ENCODE data around the gene JCHAIN. TPM values are rescaled to one million over a fixed set of nuclear protein-coding genes. Genes with fewer than 3 reads are reported as not detected.

Gene JCHAIN
- polyA plus RNA-seq, 1 donor = 1.5 TPM

DNA sequence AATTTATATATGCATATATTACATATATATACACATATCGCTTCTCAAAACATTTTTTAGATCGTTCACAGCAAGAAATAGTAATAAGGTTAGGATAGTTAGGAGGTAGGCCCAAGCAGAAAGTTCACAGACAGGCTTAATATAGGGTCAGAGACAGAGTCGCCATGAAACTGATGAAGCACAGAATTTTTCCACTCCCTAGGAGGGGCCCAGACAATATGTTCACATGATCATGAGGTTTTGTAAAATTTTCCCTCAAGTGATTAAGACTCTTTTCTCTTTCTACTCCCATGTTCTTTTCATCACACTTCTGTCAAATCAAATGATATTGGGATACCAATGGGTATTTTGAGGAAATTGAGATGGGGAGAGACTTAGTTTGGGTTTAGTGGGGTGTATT is 43.0 kb downstream of the JCHAIN start:
- Histone ChIP-seq H3K36me3 (ENCODE audit: control insufficient read depth, insufficient read depth, low read length) (no peaks in the 10 kb centered on the region), H3K4me1 (ENCODE audit: control insufficient read depth, insufficient read depth, low read length) (no peaks in the 10 kb centered on the region), H3K27ac (ENCODE audit: low read length) (no peak overlapping the region), H3K27me3 (ENCODE audit: control insufficient read depth, insufficient read depth, low read length) (no peaks in the 10 kb centered on the region), H3K4me3 (ENCODE audit: low read length) (no peak overlapping the region), H3K9me3 (ENCODE audit: control insufficient read depth, low read depth, low read length) (no peaks in the 10 kb centered on the region)
- no peak for DNase-seq
- WGBS (ENCODE audit: insufficient coverage, low lambda C conversion rate) = 90% methylated on average over 2 of the region's 3 CpGs

DNA sequence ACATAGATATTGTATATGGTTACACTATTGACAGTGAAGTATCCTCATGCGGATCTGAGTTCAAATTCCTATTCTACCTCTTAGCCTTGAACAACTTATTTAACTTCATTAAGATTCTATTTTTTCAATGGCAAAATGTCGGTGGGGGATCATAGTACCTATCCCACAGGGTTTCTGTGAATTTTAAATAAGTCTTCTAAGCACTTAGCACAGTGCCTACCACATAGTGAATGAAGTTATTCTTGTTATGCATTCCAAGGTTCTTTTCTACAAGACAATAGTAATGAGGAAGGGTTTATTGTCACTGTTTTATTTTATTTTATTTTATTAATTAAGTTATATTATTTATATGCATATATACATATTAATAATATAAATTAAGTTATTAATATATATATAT is 46.5 kb downstream of the JCHAIN start:
- DNase-seq = no peak
- no peaks in the 10 kb centered on the region for H3K4me1 ChIP-seq (ENCODE audit: control insufficient read depth, insufficient read depth, low read length)
- no CpG with 5 or more reads among the region's 2 CpGs for WGBS (ENCODE audit: insufficient coverage, low lambda C conversion rate)
- H3K4me3 ChIP-seq (ENCODE audit: low read length) = no peak overlapping the region
- H3K9me3 ChIP-seq (ENCODE audit: control insufficient read depth, low read depth, low read length) = no peaks in the 10 kb centered on the region
- no peaks in the 10 kb centered on the region for H3K27me3 ChIP-seq (ENCODE audit: control insufficient read depth, insufficient read depth, low read length)
- H3K36me3 ChIP-seq (ENCODE audit: control insufficient read depth, insufficient read depth, low read length) = no peaks in the 10 kb centered on the region
- no peak overlapping the region for H3K27ac ChIP-seq (ENCODE audit: low read length)

DNA sequence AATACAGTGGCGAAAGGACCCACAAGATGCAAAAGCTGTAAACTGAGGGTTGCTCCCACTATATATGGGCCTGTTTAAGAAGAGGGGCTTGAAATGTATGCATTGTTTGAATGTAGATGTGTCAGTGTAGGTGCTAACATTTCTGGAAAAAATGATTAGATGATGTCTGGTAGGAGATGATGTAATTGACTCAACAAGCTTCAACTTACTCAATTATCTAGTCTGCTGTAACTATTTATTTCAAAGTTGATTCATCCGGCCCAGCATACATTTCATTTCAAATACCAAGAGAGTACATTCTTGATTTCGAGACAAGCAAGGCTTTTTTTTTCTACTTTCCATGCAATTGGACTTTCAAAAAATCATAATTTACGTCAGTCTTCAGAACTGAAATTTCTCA is 47.0 kb downstream of the JCHAIN start:
- Histone ChIP-seq H3K4me3 (ENCODE audit: low read length) (no peak overlapping the region), H3K36me3 (ENCODE audit: control insufficient read depth, insufficient read depth, low read length) (no peaks in the 10 kb centered on the region), H3K27ac (ENCODE audit: low read length) (no peak overlapping the region), H3K4me1 (ENCODE audit: control insufficient read depth, insufficient read depth, low read length) (peaks cover 2% of the 10 kb centered on the region), H3K27me3 (ENCODE audit: control insufficient read depth, insufficient read depth, low read length) (no peaks in the 10 kb centered on the region), H3K9me3 (ENCODE audit: control insufficient read depth, low read depth, low read length) (no peaks in the 10 kb centered on the region)
- WGBS (ENCODE audit: insufficient coverage, low lambda C conversion rate) = 100% methylated on average over 2 of the region's 4 CpGs
- no peak for DNase-seq

DNA sequence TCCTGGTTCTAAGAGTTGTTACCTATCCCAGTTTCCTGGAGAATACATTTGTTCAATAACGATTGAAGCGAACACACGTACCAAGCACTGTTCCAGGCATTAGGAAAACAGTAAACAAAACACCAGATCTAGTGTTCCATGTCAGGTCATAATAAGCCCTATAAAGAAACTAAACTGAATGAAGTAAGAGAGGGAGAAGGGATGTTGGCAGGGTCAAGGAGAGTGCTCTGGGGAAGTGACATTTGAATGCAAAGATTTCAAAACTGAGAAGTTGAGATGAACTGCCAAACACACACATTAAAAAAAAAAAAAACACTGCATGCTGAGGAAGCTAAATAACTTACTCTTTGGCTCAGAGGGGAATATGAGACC is 52.1 kb downstream of the JCHAIN start:
- Histone ChIP-seq H3K4me1 (ENCODE audit: control insufficient read depth, insufficient read depth, low read length) (peaks cover 14% of the 10 kb centered on the region), H3K36me3 (ENCODE audit: control insufficient read depth, insufficient read depth, low read length) (no peaks in the 10 kb centered on the region), H3K27me3 (ENCODE audit: control insufficient read depth, insufficient read depth, low read length) (no peaks in the 10 kb centered on the region), H3K4me3 (ENCODE audit: low read length) (no peak overlapping the region), H3K27ac (ENCODE audit: low read length) (peak overlapping the region; percentile 64), H3K9me3 (ENCODE audit: control insufficient read depth, low read depth, low read length) (no peaks in the 10 kb centered on the region)
- DNase-seq = no peak
- 83% methylated on average over 3 of the region's 3 CpGs for WGBS (ENCODE audit: insufficient coverage, low lambda C conversion rate)

DNA sequence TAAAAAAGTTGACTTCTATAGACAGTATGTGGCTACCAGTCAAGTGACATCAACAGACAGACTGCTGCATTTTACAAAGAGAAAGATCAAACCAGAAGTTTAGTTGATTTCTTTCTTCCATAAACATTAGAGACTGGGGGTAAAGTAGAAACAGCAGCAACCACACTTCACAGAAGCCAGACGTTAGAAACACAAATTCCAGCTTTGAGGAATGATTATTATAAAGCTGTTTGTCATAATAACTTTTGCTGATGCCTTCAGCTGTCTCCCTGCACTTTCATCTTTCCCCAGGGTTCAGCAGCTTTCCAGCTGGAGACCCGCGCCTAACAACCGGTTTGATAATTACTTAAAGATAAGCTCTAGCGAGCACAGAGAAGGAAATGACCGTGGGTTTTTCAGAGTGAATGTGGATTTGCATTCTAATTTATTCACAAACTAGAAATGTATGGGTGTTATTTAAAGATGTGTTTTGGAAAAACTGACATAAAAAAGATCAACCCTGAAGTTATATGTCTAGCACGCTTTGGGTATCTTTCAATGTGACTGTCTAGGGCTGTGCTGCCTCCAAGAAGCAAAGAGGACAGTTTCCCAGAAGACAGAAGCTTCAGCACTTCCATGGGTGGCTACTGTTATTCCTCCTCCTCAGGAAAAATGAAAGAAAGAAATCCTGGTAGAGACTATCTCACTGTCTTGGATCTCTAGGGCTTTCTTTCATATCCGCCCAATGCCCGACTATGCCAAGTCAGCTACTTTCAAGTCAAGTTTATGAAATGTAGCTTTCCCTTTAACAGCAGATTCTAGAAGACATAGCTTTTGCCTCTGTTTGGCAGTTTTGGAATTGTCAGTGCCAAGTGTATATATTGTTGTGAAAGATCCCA is 52.8 kb downstream of the JCHAIN start:
- H3K27me3 ChIP-seq (ENCODE audit: control insufficient read depth, insufficient read depth, low read length) = no peaks in the 10 kb centered on the region
- H3K9me3 ChIP-seq (ENCODE audit: control insufficient read depth, low read depth, low read length) = no peaks in the 10 kb centered on the region
- H3K36me3 ChIP-seq (ENCODE audit: control insufficient read depth, insufficient read depth, low read length) = no peaks in the 10 kb centered on the region
- H3K4me3 ChIP-seq (ENCODE audit: low read length) = no peak overlapping the region
- peaks cover 14% of the 10 kb centered on the region for H3K4me1 ChIP-seq (ENCODE audit: control insufficient read depth, insufficient read depth, low read length)
- 0% methylated on average over 1 of the region's 9 CpGs for WGBS (ENCODE audit: insufficient coverage, low lambda C conversion rate)
- peak overlapping the region; percentile 64 for H3K27ac ChIP-seq (ENCODE audit: low read length)
- peak; percentile 15 to 64 for DNase-seq

DNA sequence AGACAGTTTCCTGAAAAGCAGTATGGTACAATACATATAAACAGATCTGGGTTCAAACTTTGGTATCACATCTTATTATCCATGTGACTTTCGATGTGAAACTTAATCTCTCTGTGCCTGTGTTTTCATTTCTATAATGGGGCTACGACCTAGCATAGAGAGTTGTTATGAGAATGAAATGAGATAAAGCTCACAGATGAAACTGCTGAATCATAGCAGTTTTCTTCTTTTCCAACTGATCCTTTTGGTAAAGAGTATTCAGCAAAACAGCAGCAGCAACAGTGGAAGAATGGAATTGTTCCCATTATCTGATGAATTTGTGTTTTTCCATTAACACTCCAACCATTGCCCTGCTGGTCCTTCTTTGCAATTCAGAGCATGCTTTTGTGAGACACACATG is 58.0 kb downstream of the JCHAIN start:
- Histone ChIP-seq H3K4me3 (ENCODE audit: low read length) (no peak overlapping the region), H3K4me1 (ENCODE audit: control insufficient read depth, insufficient read depth, low read length) (peaks cover 5% of the 10 kb centered on the region), H3K36me3 (ENCODE audit: control insufficient read depth, insufficient read depth, low read length) (no peaks in the 10 kb centered on the region), H3K27me3 (ENCODE audit: control insufficient read depth, insufficient read depth, low read length) (no peaks in the 10 kb centered on the region), H3K27ac (ENCODE audit: low read length) (no peak overlapping the region), H3K9me3 (ENCODE audit: control insufficient read depth, low read depth, low read length) (no peaks in the 10 kb centered on the region)
- DNase-seq = no peak
- WGBS (ENCODE audit: insufficient coverage, low lambda C conversion rate) = no CpG with 5 or more reads among the region's 2 CpGs

DNA sequence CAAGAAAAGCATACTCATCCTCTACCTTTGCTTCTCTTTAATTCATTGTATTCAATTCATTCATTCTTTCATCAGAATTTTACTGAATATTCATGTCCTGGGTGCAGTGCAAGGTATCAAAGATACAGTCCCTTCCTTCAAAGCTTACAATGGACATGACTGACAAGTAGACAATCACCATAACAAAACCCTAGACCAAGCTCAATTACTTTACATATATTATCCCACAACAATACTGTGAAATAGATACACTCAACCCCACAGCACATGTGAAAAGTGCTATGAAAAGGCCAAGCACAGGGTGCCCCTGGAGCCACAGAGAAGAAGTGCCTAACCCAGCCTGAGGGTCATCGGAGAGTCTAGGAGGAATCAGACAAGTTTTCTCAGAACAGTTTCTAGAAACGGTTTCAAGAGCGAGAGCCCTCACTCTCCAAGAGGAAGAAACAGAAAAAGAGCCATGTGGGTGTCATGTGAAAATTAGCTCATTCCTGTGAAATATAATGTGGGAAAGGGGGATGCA is 58.9 kb downstream of the JCHAIN start:
- H3K36me3 ChIP-seq (ENCODE audit: control insufficient read depth, insufficient read depth, low read length) = no peaks in the 10 kb centered on the region
- no peaks in the 10 kb centered on the region for H3K27me3 ChIP-seq (ENCODE audit: control insufficient read depth, insufficient read depth, low read length)
- no peak overlapping the region for H3K4me3 ChIP-seq (ENCODE audit: low read length)
- no peak for DNase-seq
- no peaks in the 10 kb centered on the region for H3K4me1 ChIP-seq (ENCODE audit: control insufficient read depth, insufficient read depth, low read length)
- H3K9me3 ChIP-seq (ENCODE audit: control insufficient read depth, low read depth, low read length) = no peaks in the 10 kb centered on the region
- H3K27ac ChIP-seq (ENCODE audit: low read length) = no peak overlapping the region
- 90% methylated on average over 3 of the region's 3 CpGs for WGBS (ENCODE audit: insufficient coverage, low lambda C conversion rate)

DNA sequence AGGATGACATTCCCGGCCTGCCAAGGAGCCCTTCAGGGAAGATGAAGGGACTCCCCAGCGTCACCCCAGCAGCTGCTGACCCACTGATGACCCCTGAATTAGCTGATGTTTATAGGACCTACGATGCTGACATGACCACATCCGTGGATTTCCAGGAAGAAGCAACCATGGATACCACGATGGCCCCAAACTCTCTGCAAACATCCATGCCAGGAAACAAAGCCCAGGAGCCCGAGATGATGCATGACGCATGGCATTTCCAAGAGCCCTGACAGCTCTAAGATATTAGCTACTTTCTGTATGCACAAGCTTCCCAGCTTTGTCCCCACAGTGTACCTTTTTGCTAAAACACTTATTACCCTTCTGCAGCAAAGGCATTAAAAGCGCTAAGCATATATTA is 59.8 kb downstream of the JCHAIN start:
- H3K9me3 ChIP-seq (ENCODE audit: control insufficient read depth, low read depth, low read length) = no peaks in the 10 kb centered on the region
- H3K4me3 ChIP-seq (ENCODE audit: low read length) = no peak overlapping the region
- H3K4me1 ChIP-seq (ENCODE audit: control insufficient read depth, insufficient read depth, low read length) = no peaks in the 10 kb centered on the region
- WGBS (ENCODE audit: insufficient coverage, low lambda C conversion rate) = 100% methylated on average over 2 of the region's 8 CpGs
- H3K36me3 ChIP-seq (ENCODE audit: control insufficient read depth, insufficient read depth, low read length) = no peaks in the 10 kb centered on the region
- no peak overlapping the region for H3K27ac ChIP-seq (ENCODE audit: low read length)
- no peaks in the 10 kb centered on the region for H3K27me3 ChIP-seq (ENCODE audit: control insufficient read depth, insufficient read depth, low read length)
- peak in 1 of 2 donors; percentile 14 for DNase-seq

Other genes starting within 250 kb of the JCHAIN start
- not detected for gene MUC7, start 194.3 kb downstream of the JCHAIN start, polyA plus RNA-seq
- gene AMTN, start 147.9 kb downstream of the JCHAIN start, polyA plus RNA-seq = not detected
- not detected for gene AMBN, start 74.3 kb downstream of the JCHAIN start, polyA plus RNA-seq
- 1.4 TPM for gene ENAM, start 37.8 kb downstream of the JCHAIN start, polyA plus RNA-seq
- 34.4 TPM for gene UTP3, start 22.0 kb upstream of the JCHAIN start, polyA plus RNA-seq
- 70.1 TPM for gene RUFY3, start 55.5 kb upstream of the JCHAIN start, polyA plus RNA-seq
- gene GRSF1, start 173.4 kb upstream of the JCHAIN start, polyA plus RNA-seq = 69.7 TPM
- gene MOB1B, start 235.9 kb upstream of the JCHAIN start, polyA plus RNA-seq = 22.1 TPM

Measured in large intestine (tissue), 3 donors.